ENCODE measurements around the gene LRRFIP1. TPM values are rescaled to one million over a fixed set of nuclear protein-coding genes. Genes with fewer than 3 reads are reported as not detected.

The LRRFIP1 gene
- total RNA-seq, 2 donors from 2014 or later, result 66.1 to 73.1 TPM

- 22% methylated on average over 7 of the region's 7 CpGs for whole genome bisulfite sequencing
- no peak for DNase-seq (ENCODE audit: low spot score)
- Histone ChIP-seq H3K27ac (peak overlapping the region; percentile 91 to 97), H3K27me3 (replicated peaks; ENCODE audit: insufficient read depth) (no peaks in the 10 kb centered on the region), H3K9me3 (no peaks in the 10 kb centered on the region), H3K4me3 (no peak overlapping the region), H3K36me3 (no peaks in the 10 kb centered on the region), H3K4me1 (replicated peaks) (peaks cover 41% of the 10 kb centered on the region)
- TF ChIP-seq CTCF (IDR thresholded peaks at IDR 0.05), result no peak
- TF ChIP-seq POLR2A (IDR thresholded peaks at IDR 0.05), result peak; percentile 34
- peak; percentile 74 for TF ChIP-seq POLR2AphosphoS5 (IDR thresholded peaks at IDR 0.05)
- intact Hi-C loops (cut with DNase I), result no loop called here
Observed at GRCh38 chr2:237695201-237695780, 67.9 kb downstream of the LRRFIP1 start.

GRCh38 chr2:237696461-237696860 is 69.1 kb downstream of the LRRFIP1 start:
- no peaks in the 10 kb centered on the region for H3K9me3 ChIP-seq
- no peak for DNase-seq (ENCODE audit: low spot score)
- H3K36me3 ChIP-seq, result no peaks in the 10 kb centered on the region
- intact Hi-C loops (cut with DNase I), result no loop called here
- 36% methylated on average over 5 of the region's 5 CpGs for WGBS
- no peak overlapping the region for H3K4me3 ChIP-seq
- TF ChIP-seq CTCF (IDR thresholded peaks at IDR 0.05) (no peak), POLR2A (IDR thresholded peaks at IDR 0.05) (no peak), POLR2AphosphoS5 (IDR thresholded peaks at IDR 0.05) (no peak)
- H3K27ac ChIP-seq, result peak overlapping the region; percentile 91 to 97
- H3K27me3 ChIP-seq (replicated peaks; ENCODE audit: insufficient read depth), result no peaks in the 10 kb centered on the region
- H3K4me1 ChIP-seq (replicated peaks), result peaks cover 51% of the 10 kb centered on the region

GRCh38 chr2:237697586-237698357 is 70.4 kb downstream of the LRRFIP1 start:
- no peak for DNase-seq (ENCODE audit: low spot score)
- Histone ChIP-seq H3K27me3 (replicated peaks; ENCODE audit: insufficient read depth) (no peaks in the 10 kb centered on the region), H3K4me1 (replicated peaks) (peaks cover 59% of the 10 kb centered on the region), H3K4me3 (no peak overlapping the region), H3K27ac (peak overlapping the region; percentile 91 to 97), H3K9me3 (no peaks in the 10 kb centered on the region), H3K36me3 (no peaks in the 10 kb centered on the region)
- 58% methylated on average over 13 of the region's 13 CpGs for WGBS
- intact Hi-C loops (cut with DNase I), result no loop called here
- TF ChIP-seq POLR2A (IDR thresholded peaks at IDR 0.05) (no peak), CTCF (IDR thresholded peaks at IDR 0.05) (no peak), POLR2AphosphoS5 (IDR thresholded peaks at IDR 0.05) (no peak)

GRCh38 chr2:237698358-237698694 is 70.9 kb downstream of the LRRFIP1 start:
- no peak overlapping the region for H3K4me3 ChIP-seq
- H3K27me3 ChIP-seq (replicated peaks; ENCODE audit: insufficient read depth), result no peaks in the 10 kb centered on the region
- DNase-seq (ENCODE audit: low spot score), result no peak
- intact Hi-C loops (cut with DNase I), result no loop called here
- peak overlapping the region; percentile 91 to 97 for H3K27ac ChIP-seq
- 45% methylated on average over 5 of the region's 5 CpGs for WGBS
- H3K4me1 ChIP-seq (replicated peaks), result peaks cover 59% of the 10 kb centered on the region
- no peaks in the 10 kb centered on the region for H3K36me3 ChIP-seq
- no peaks in the 10 kb centered on the region for H3K9me3 ChIP-seq
- no peak for TF ChIP-seq CTCF (IDR thresholded peaks at IDR 0.05)
- TF ChIP-seq POLR2A (IDR thresholded peaks at IDR 0.05), result no peak
- TF ChIP-seq POLR2AphosphoS5 (IDR thresholded peaks at IDR 0.05), result no peak

Measured in prostate gland (tissue), 2 donors.